DMS153 treated with DMSO at 0.1 percent for 48 hours (cell line): Measurements from ENCODE around the gene GNAI1.
A peak's percentile ranks its signal among the peaks of the same experiment; 100 is the strongest.

ENCODE experiments used
- DNase-seq: peaks from one replicate; lab custom pipeline; 2025; ENCODE audit not compliant: unreplicated experiment; lab: John Stamatoyannopoulos, UW

Gene GNAI1

GRCh38 chr7:80204919-80205318 lies 70.3 kb downstream of the GNAI1 start:
- DNase-seq, result no peak

GRCh38 chr7:80206763-80207162 lies 72.1 kb downstream of the GNAI1 start:
- DNase-seq, result no peak

GRCh38 chr7:80207501-80207900 lies 72.9 kb downstream of the GNAI1 start:
- DNase-seq, result no peak

GRCh38 chr7:80208700-80209099 lies 74.1 kb downstream of the GNAI1 start:
- no peak for DNase-seq

- peak; percentile 39 for DNase-seq
These were observed 75.8 kb downstream of the GNAI1 start for GRCh38 chr7:80210400-80210799.

- no peak for DNase-seq
These were observed 79.2 kb downstream of the GNAI1 start for GRCh38 chr7:80213814-80214213.

GRCh38 chr7:80215734-80216133 lies 81.1 kb downstream of the GNAI1 start:
- DNase-seq, result no peak

- DNase-seq, result no peak
These were observed 82.6 kb downstream of the GNAI1 start for GRCh38 chr7:80216996-80217842.

GRCh38 chr7:80218723-80219122 lies 84.1 kb downstream of the GNAI1 start:
- DNase-seq, result no peak

- DNase-seq, result no peak
These were observed 85.5 kb downstream of the GNAI1 start for GRCh38 chr7:80220022-80220634.

GRCh38 chr7:80224415-80224814 lies 89.8 kb downstream of the GNAI1 start:
- no peak for DNase-seq

- DNase-seq, result no peak
These were observed 90.7 kb downstream of the GNAI1 start for GRCh38 chr7:80225361-80225760.

GRCh38 chr7:80226629-80227028 lies 92.0 kb downstream of the GNAI1 start:
- DNase-seq, result no peak

GRCh38 chr7:80230327-80230726 lies 95.7 kb downstream of the GNAI1 start:
- DNase-seq, result no peak

GRCh38 chr7:80231707-80232106 lies 97.1 kb downstream of the GNAI1 start:
- no peak for DNase-seq

GRCh38 chr7:80232979-80233724 lies 98.5 kb downstream of the GNAI1 start:
- no peak for DNase-seq

GRCh38 chr7:80235334-80235733 lies 100.7 kb downstream of the GNAI1 start:
- no peak for DNase-seq

GRCh38 chr7:80236681-80237080 lies 102.0 kb downstream of the GNAI1 start:
- no peak for DNase-seq

GRCh38 chr7:80240265-80241025 lies 105.8 kb downstream of the GNAI1 start:
- no peak for DNase-seq

- DNase-seq, result no peak
These were observed 107.0 kb downstream of the GNAI1 start for GRCh38 chr7:80241671-80242070.

- DNase-seq, result no peak
These were observed 108.8 kb downstream of the GNAI1 start for GRCh38 chr7:80243425-80243824.
